ENCODE results near the gene SVOPL.

GRCh38 chr7:138554674-138555073 lies 146.5 kb downstream of the SVOPL start:
- TF ChIP-seq POLR2A (IDR thresholded peaks at IDR 0.05; ENCODE audit: extremely low read depth, insufficient read length) = no peak
- TF ChIP-seq CTCF (IDR thresholded peaks at IDR 0.05; ENCODE audit: low read depth, low read length) = no peak
- TF ChIP-seq MYC (IDR thresholded peaks at IDR 0.05; ENCODE audit: low read depth, low read length) = no peak
- no peak for TF ChIP-seq MAX (IDR thresholded peaks at IDR 0.05; ENCODE audit: low read depth, low read length)
